ENCODE measurements around the gene DYRK2.

The DYRK2 gene

GRCh38 chr12:67649570-67650387 is 1.2 kb downstream of the DYRK2 start:
- no peaks in the 10 kb centered on the region for H3K9me2 ChIP-seq (replicated peaks; ENCODE audit: insufficient read depth, low read length)
- H3K27ac ChIP-seq (ENCODE audit: low read depth, low read length): peak overlapping the region; percentile 60
- no peaks in the 10 kb centered on the region for H3K9me3 ChIP-seq (ENCODE audit: insufficient read depth, low read length)
- peak overlapping the region; percentile 89 for H3K4me3 ChIP-seq (ENCODE audit: insufficient read depth, low read length, poor library complexity, severe bottlenecking)
- H3K79me2 ChIP-seq (ENCODE audit: insufficient read depth, low read length): peaks cover 53% of the 10 kb centered on the region
- peak overlapping the region; percentile 90 for H3K4me2 ChIP-seq (ENCODE audit: low read depth, low read length, poor library complexity, severe bottlenecking)
- H3K36me3 ChIP-seq (ENCODE audit: low read length): no peaks in the 10 kb centered on the region
- no peak for TF ChIP-seq EZH2phosphoT487 (conservative IDR thresholded peaks at IDR 0.05; ENCODE audit: low read length)
- no peak for TF ChIP-seq CTCF (IDR thresholded peaks at IDR 0.05; ENCODE audit: insufficient read depth, low read length, poor library complexity, severe bottlenecking)
- H2AFZ ChIP-seq (ENCODE audit: low read depth, low read length, severe bottlenecking): peak overlapping the region; percentile 47
- no peaks in the 10 kb centered on the region for H4K20me1 ChIP-seq (ENCODE audit: low read depth, low read length)
- no peaks in the 10 kb centered on the region for H3K27me3 ChIP-seq (ENCODE audit: low read length)
- H3F3A ChIP-seq (ENCODE audit: insufficient read depth): 0 out of 2 replicates have a peak, but pooled peaks cover 13% of the 10 kb centered on the region
- peak overlapping the region; percentile 90 for H3K9ac ChIP-seq (ENCODE audit: low read length)

DNA sequence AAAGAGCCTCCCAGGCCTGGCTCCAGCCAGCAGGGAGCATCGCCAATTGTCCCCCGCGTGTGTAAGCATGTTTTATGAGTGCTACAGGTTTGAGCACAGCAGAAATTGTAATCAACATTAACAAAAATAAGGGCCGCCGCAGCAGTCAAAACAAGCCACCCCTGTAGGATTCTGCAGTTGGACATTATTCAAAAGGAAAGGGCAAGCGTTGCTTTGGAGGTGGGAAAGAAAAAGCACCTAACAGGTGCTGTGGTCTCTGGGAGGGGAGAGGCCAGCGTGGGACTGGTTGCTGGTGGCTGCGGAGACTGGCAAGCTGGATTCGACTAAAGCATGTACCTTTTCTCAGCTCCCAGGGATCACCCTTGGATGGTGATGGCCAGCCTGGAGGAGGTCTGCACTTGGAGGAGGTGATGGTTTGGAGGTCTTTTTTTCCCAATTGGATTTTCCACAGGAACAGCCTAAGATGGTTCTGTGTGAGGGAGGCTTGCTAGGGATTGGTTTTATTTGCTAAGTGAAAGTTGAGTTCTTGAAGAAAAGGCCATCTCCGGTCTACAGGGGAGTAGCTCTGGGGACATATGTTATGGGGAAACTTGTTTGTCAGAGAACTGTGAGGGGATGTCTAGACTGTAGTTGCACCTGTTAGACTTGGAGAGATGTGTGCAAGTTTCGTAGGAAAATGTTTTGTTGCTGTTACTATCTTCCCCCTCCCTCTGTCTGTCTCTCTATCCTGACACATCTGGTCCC is 2.0 kb downstream of the DYRK2 start:
- Histone ChIP-seq H3K9me3 (ENCODE audit: insufficient read depth, low read length) (no peaks in the 10 kb centered on the region), H3K4me2 (ENCODE audit: low read depth, low read length, poor library complexity, severe bottlenecking) (peak overlapping the region; percentile 90), H3K27me3 (ENCODE audit: low read length) (no peaks in the 10 kb centered on the region), H3K9me2 (replicated peaks; ENCODE audit: insufficient read depth, low read length) (no peaks in the 10 kb centered on the region), H3K9ac (ENCODE audit: low read length) (peak overlapping the region; percentile 90), H3K27ac (ENCODE audit: low read depth, low read length) (peak overlapping the region; percentile 60), H3K79me2 (ENCODE audit: insufficient read depth, low read length) (peaks cover 61% of the 10 kb centered on the region), H2AFZ (ENCODE audit: low read depth, low read length, severe bottlenecking) (no peak overlapping the region), H4K20me1 (ENCODE audit: low read depth, low read length) (no peaks in the 10 kb centered on the region), H3F3A (ENCODE audit: insufficient read depth) (0 out of 2 replicates have a peak, but pooled peaks cover 13% of the 10 kb centered on the region), H3K4me3 (ENCODE audit: insufficient read depth, low read length, poor library complexity, severe bottlenecking) (peak overlapping the region; percentile 89), H3K36me3 (ENCODE audit: low read length) (no peaks in the 10 kb centered on the region)
- TF ChIP-seq CTCF (IDR thresholded peaks at IDR 0.05; ENCODE audit: insufficient read depth, low read length, poor library complexity, severe bottlenecking): no peak
- TF ChIP-seq EZH2phosphoT487 (conservative IDR thresholded peaks at IDR 0.05; ENCODE audit: low read length): no peak

DNA sequence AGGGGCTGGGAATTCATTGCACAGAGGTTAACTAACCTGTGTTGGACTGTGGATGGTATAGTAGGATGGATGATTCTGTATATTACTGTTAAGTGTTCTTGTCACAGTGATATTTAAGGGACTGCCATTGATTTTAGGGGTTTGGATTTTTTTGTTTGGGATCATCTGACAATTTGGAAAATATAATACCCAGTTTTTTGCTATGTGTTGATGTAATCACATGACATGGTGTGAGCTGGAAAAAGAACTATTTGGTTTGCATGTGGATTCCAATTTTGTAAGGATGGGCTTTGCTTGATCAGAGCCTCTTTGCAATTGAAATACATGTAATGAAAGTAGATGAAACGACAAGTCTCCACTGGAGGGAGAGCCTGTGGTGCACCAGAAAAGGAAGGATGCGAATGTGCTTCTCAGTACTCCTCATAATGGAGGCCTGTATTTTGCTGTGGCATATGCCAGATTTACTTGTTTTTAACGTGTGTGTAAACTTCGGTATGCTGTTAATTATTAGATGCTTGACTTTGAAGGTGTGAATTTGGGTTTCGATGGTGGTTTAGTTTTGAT is 2.7 kb downstream of the DYRK2 start:
- no peaks in the 10 kb centered on the region for H3K9me3 ChIP-seq (ENCODE audit: insufficient read depth, low read length)
- TF ChIP-seq EZH2phosphoT487 (conservative IDR thresholded peaks at IDR 0.05; ENCODE audit: low read length) (no peak), CTCF (IDR thresholded peaks at IDR 0.05; ENCODE audit: insufficient read depth, low read length, poor library complexity, severe bottlenecking) (no peak)
- H3K9ac ChIP-seq (ENCODE audit: low read length): no peak overlapping the region
- no peaks in the 10 kb centered on the region for H3K36me3 ChIP-seq (ENCODE audit: low read length)
- no peak overlapping the region for H3K4me3 ChIP-seq (ENCODE audit: insufficient read depth, low read length, poor library complexity, severe bottlenecking)
- peak overlapping the region; percentile 90 for H3K4me2 ChIP-seq (ENCODE audit: low read depth, low read length, poor library complexity, severe bottlenecking)
- H3K27me3 ChIP-seq (ENCODE audit: low read length): no peaks in the 10 kb centered on the region
- no peaks in the 10 kb centered on the region for H3K9me2 ChIP-seq (replicated peaks; ENCODE audit: insufficient read depth, low read length)
- peak overlapping the region; percentile 60; the same call in 1 of the 2 replicates for H3K27ac ChIP-seq (ENCODE audit: low read depth, low read length)
- H4K20me1 ChIP-seq (ENCODE audit: low read depth, low read length): no peaks in the 10 kb centered on the region
- H3K79me2 ChIP-seq (ENCODE audit: insufficient read depth, low read length): peaks cover 67% of the 10 kb centered on the region
- 0 out of 2 replicates have a peak, but pooled peaks cover 13% of the 10 kb centered on the region for H3F3A ChIP-seq (ENCODE audit: insufficient read depth)
- H2AFZ ChIP-seq (ENCODE audit: low read depth, low read length, severe bottlenecking): no peak overlapping the region

Data from SU-DHL-6 (cell line).